ENCODE data around the gene ACTL7B. TPM values are rescaled to one million over a fixed set of nuclear protein-coding genes. Genes with fewer than 3 reads are reported as not detected.

Gene ACTL7B
- total and polyA plus RNA-seq, 4 donors: not detected

- H3K27ac ChIP-seq (ENCODE audit: low read depth in 1 of 2, low read length in 2 of 2): no peak overlapping the region
- DNase-seq (no peak), ATAC-seq (ENCODE audit: low FRiP score) (no peak)
- no peaks in the 10 kb centered on the region for H3K27me3 ChIP-seq (ENCODE audit: control insufficient read depth in 1 of 2, insufficient read depth in 2 of 2, low read length in 1 of 2)
- H3K4me1 ChIP-seq (ENCODE audit: control insufficient read depth in 1 of 2, insufficient read depth in 2 of 2, low read length in 2 of 2): no peaks in the 10 kb centered on the region
- whole genome bisulfite sequencing, 2 donors: 72 to 77% methylated on average over 2 of the region's 2 CpGs
- H3K36me3 ChIP-seq (ENCODE audit: control insufficient read depth in 1 of 2, insufficient read depth in 2 of 2, low read length in 1 of 2): no peaks in the 10 kb centered on the region
- no peak overlapping the region for H3K4me3 ChIP-seq (ENCODE audit: low read length in 2 of 2)
- H3K9me3 ChIP-seq (ENCODE audit: control insufficient read depth, low read length): no peaks in the 10 kb centered on the region
- intact Hi-C loops (cut with DNase I): no loop called here
These were observed 25.5 kb downstream of the ACTL7B start for GRCh38 chr9:108830272-108830671.

- no peaks in the 10 kb centered on the region for H3K4me1 ChIP-seq (ENCODE audit: control insufficient read depth in 1 of 2, insufficient read depth in 2 of 2, low read length in 2 of 2)
- H3K4me3 ChIP-seq (ENCODE audit: low read length in 2 of 2): peak overlapping the region in 1 of 2 donors; percentile 11
- no peak overlapping the region for H3K27ac ChIP-seq (ENCODE audit: low read depth in 1 of 2, low read length in 2 of 2)
- H3K27me3 ChIP-seq (ENCODE audit: control insufficient read depth in 1 of 2, insufficient read depth in 2 of 2, low read length in 1 of 2): no peaks in the 10 kb centered on the region
- no peak for DNase-seq
- H3K9me3 ChIP-seq (ENCODE audit: control insufficient read depth, low read length): peaks cover 6% of the 10 kb centered on the region
- 91 to 92% methylated on average over 3 of the region's 3 CpGs for WGBS, 2 donors
- intact Hi-C loops (cut with DNase I): no loop called here
- ATAC-seq (ENCODE audit: low FRiP score): no peak
- no peaks in the 10 kb centered on the region for H3K36me3 ChIP-seq (ENCODE audit: control insufficient read depth in 1 of 2, insufficient read depth in 2 of 2, low read length in 1 of 2)
These were observed 32.0 kb downstream of the ACTL7B start for GRCh38 chr9:108823829-108824228.

GRCh38 chr9:108816037-108816436 lies 39.7 kb downstream of the ACTL7B start:
- DNase-seq (peak in 1 of 2 donors; percentile 54), ATAC-seq (ENCODE audit: low FRiP score) (no peak)
- Histone ChIP-seq H3K9me3 (ENCODE audit: control insufficient read depth, low read length) (no peaks in the 10 kb centered on the region), H3K27ac (ENCODE audit: low read depth in 1 of 2, low read length in 2 of 2) (no peak overlapping the region), H3K27me3 (ENCODE audit: control insufficient read depth in 1 of 2, insufficient read depth in 2 of 2, low read length in 1 of 2) (no peaks in the 10 kb centered on the region), H3K4me3 (ENCODE audit: low read length in 2 of 2) (no peak overlapping the region), H3K36me3 (ENCODE audit: control insufficient read depth in 1 of 2, insufficient read depth in 2 of 2, low read length in 1 of 2) (no peaks in the 10 kb centered on the region), H3K4me1 (ENCODE audit: control insufficient read depth in 1 of 2, insufficient read depth in 2 of 2, low read length in 2 of 2) (no peaks in the 10 kb centered on the region)
- intact Hi-C loops (cut with DNase I): no loop called here
- WGBS, 2 donors: 62 to 68% methylated on average over 10 of the region's 10 CpGs

- WGBS, 2 donors: 78 to 84% methylated on average over 3 of the region's 3 CpGs
- H3K27ac ChIP-seq (ENCODE audit: low read depth in 1 of 2, low read length in 2 of 2): no peak overlapping the region
- no peaks in the 10 kb centered on the region for H3K9me3 ChIP-seq (ENCODE audit: control insufficient read depth, low read length)
- DNase-seq (no peak), ATAC-seq (ENCODE audit: low FRiP score) (no peak)
- H3K4me3 ChIP-seq (ENCODE audit: low read length in 2 of 2): no peak overlapping the region
- no peaks in the 10 kb centered on the region for H3K4me1 ChIP-seq (ENCODE audit: control insufficient read depth in 1 of 2, insufficient read depth in 2 of 2, low read length in 2 of 2)
- intact Hi-C loops (cut with DNase I): no loop called here
- H3K36me3 ChIP-seq (ENCODE audit: control insufficient read depth in 1 of 2, insufficient read depth in 2 of 2, low read length in 1 of 2): no peaks in the 10 kb centered on the region
- no peaks in the 10 kb centered on the region for H3K27me3 ChIP-seq (ENCODE audit: control insufficient read depth in 1 of 2, insufficient read depth in 2 of 2, low read length in 1 of 2)
These were observed 40.6 kb downstream of the ACTL7B start for GRCh38 chr9:108815156-108815555.

- DNase-seq (no peak), ATAC-seq (ENCODE audit: low FRiP score) (no peak)
- Histone ChIP-seq H3K4me3 (ENCODE audit: low read length in 2 of 2) (no peak overlapping the region), H3K9me3 (ENCODE audit: control insufficient read depth, low read length) (no peaks in the 10 kb centered on the region), H3K36me3 (ENCODE audit: control insufficient read depth in 1 of 2, insufficient read depth in 2 of 2, low read length in 1 of 2) (no peaks in the 10 kb centered on the region), H3K27me3 (ENCODE audit: control insufficient read depth in 1 of 2, insufficient read depth in 2 of 2, low read length in 1 of 2) (no peaks in the 10 kb centered on the region), H3K27ac (ENCODE audit: low read depth in 1 of 2, low read length in 2 of 2) (no peak overlapping the region), H3K4me1 (ENCODE audit: control insufficient read depth in 1 of 2, insufficient read depth in 2 of 2, low read length in 2 of 2) (no peaks in the 10 kb centered on the region)
- WGBS, 2 donors: 92 to 98% methylated on average over 2 of the region's 2 CpGs
- intact Hi-C loops (cut with DNase I): no loop called here
These were observed 41.7 kb downstream of the ACTL7B start for GRCh38 chr9:108813951-108814601.

- WGBS, 2 donors: 82 to 88% methylated on average over 8 of the region's 8 CpGs
- ATAC-seq (ENCODE audit: low FRiP score) (no peak), DNase-seq (no peak)
- intact Hi-C loops (cut with DNase I): no loop called here
- Histone ChIP-seq H3K4me1 (ENCODE audit: control insufficient read depth in 1 of 2, insufficient read depth in 2 of 2, low read length in 2 of 2) (no peaks in the 10 kb centered on the region), H3K27me3 (ENCODE audit: control insufficient read depth in 1 of 2, insufficient read depth in 2 of 2, low read length in 1 of 2) (no peaks in the 10 kb centered on the region), H3K9me3 (ENCODE audit: control insufficient read depth, low read length) (no peaks in the 10 kb centered on the region), H3K27ac (ENCODE audit: low read depth in 1 of 2, low read length in 2 of 2) (no peak overlapping the region), H3K4me3 (ENCODE audit: low read length in 2 of 2) (no peak overlapping the region), H3K36me3 (ENCODE audit: control insufficient read depth in 1 of 2, insufficient read depth in 2 of 2, low read length in 1 of 2) (no peaks in the 10 kb centered on the region)
These were observed 43.3 kb downstream of the ACTL7B start for GRCh38 chr9:108812396-108813025.

GRCh38 chr9:108811944-108812343 lies 43.8 kb downstream of the ACTL7B start:
- WGBS, 2 donors: 84 to 90% methylated on average over 1 of the region's 1 CpG
- Histone ChIP-seq H3K4me1 (ENCODE audit: control insufficient read depth in 1 of 2, insufficient read depth in 2 of 2, low read length in 2 of 2) (no peaks in the 10 kb centered on the region), H3K27ac (ENCODE audit: low read depth in 1 of 2, low read length in 2 of 2) (no peak overlapping the region), H3K4me3 (ENCODE audit: low read length in 2 of 2) (no peak overlapping the region), H3K36me3 (ENCODE audit: control insufficient read depth in 1 of 2, insufficient read depth in 2 of 2, low read length in 1 of 2) (no peaks in the 10 kb centered on the region), H3K27me3 (ENCODE audit: control insufficient read depth in 1 of 2, insufficient read depth in 2 of 2, low read length in 1 of 2) (no peaks in the 10 kb centered on the region), H3K9me3 (ENCODE audit: control insufficient read depth, low read length) (no peaks in the 10 kb centered on the region)
- intact Hi-C loops (cut with DNase I): no loop called here
- ATAC-seq (ENCODE audit: low FRiP score): no peak
- no peak for DNase-seq

GRCh38 chr9:108809269-108809668 lies 46.5 kb downstream of the ACTL7B start:
- no peaks in the 10 kb centered on the region for H3K36me3 ChIP-seq (ENCODE audit: control insufficient read depth in 1 of 2, insufficient read depth in 2 of 2, low read length in 1 of 2)
- H3K4me1 ChIP-seq (ENCODE audit: control insufficient read depth in 1 of 2, insufficient read depth in 2 of 2, low read length in 2 of 2): no peaks in the 10 kb centered on the region
- H3K9me3 ChIP-seq (ENCODE audit: control insufficient read depth, low read length): no peaks in the 10 kb centered on the region
- 64 to 70% methylated on average over 3 of the region's 3 CpGs for WGBS, 2 donors
- ATAC-seq (ENCODE audit: low FRiP score): no peak
- H3K27ac ChIP-seq (ENCODE audit: low read depth in 1 of 2, low read length in 2 of 2): no peak overlapping the region
- no peak overlapping the region for H3K4me3 ChIP-seq (ENCODE audit: low read length in 2 of 2)
- no peak for DNase-seq
- no peaks in the 10 kb centered on the region for H3K27me3 ChIP-seq (ENCODE audit: control insufficient read depth in 1 of 2, insufficient read depth in 2 of 2, low read length in 1 of 2)
- intact Hi-C loops (cut with DNase I): no loop called here
